IMR-90 (cell line): Measurements from ENCODE around the gene ARMC5. TPM values are rescaled to one million over a fixed set of nuclear protein-coding genes. Genes with fewer than 3 reads are reported as not detected.

ENCODE experiments used
- ATAC-seq: fragments of 200-7000 bp; cut with Tn5 transposase; 2 replicates; pipeline ENCODE4 v1.9.1; 2020; ENCODE audit warnings: low read depth, mild to moderate bottlenecking, moderate library complexity
- BruUV-seq: library from RNA; stranded (reverse); fragments of 400-500 nt; replicated peaks from 2 replicates; lab custom pipeline; 2021; lab: Mats Ljungman, UMichigan
- CTCF ChIA-PET: fragments of 300-600 bp; formaldehyde crosslinking; extraction: SDS; loops from one replicate; lab custom pipeline; 2021; ENCODE audit warnings: antibody characterized with exemption; lab: Yijun Ruan, JAX
- POLR2A ChIA-PET: fragments of 300-600 bp; sonication (Branson Sonifier 250); formaldehyde crosslinking; loops from one replicate; lab custom pipeline; 2022; ENCODE audit warnings: antibody characterized with exemption; ENCODE audit not compliant: unreplicated experiment; lab: Charles Lee
- DNase-seq: peaks from one replicate; pipeline ENCODE4 v3.0.0; 2013
- H2AFZ ChIP-seq: replicated peaks from 2 replicates; pipeline ENCODE3; 2013; ENCODE audit warnings: low read length, mild to moderate bottlenecking; ENCODE audit not compliant: poor library complexity
- H2AK5ac ChIP-seq: 2 replicates; pipeline ENCODE4 v1.6.1; 2013; ENCODE audit warnings: low read depth, low read length, inconsistent platforms
- H2AK9ac ChIP-seq: replicated peaks from 2 replicates; pipeline ENCODE3; 2013; ENCODE audit warnings: mild to moderate bottlenecking, low read depth, low read length, moderate library complexity; ENCODE audit not compliant: poor library complexity
- H2BK120ac ChIP-seq: 2 replicates; pipeline ENCODE4 v1.6.1; 2013; ENCODE audit warnings: low read depth, low read length, inconsistent platforms
- H2BK15ac ChIP-seq: 3 replicates; pipeline ENCODE4 v1.6.1; 2013; ENCODE audit warnings: low read depth, low read length, inconsistent platforms
- H2BK20ac ChIP-seq: 2 replicates; pipeline ENCODE4 v1.6.1; 2013; ENCODE audit warnings: low read depth, mild to moderate bottlenecking, inconsistent platforms, low read length, moderate library complexity
- H2BK5ac ChIP-seq: 2 replicates; pipeline ENCODE4 v1.6.1; 2013; ENCODE audit warnings: mild to moderate bottlenecking, low read depth, low read length, inconsistent platforms; ENCODE audit not compliant: poor library complexity, severe bottlenecking
- H3K14ac ChIP-seq: replicated peaks from 2 replicates; pipeline ENCODE4 v1.6.1; 2013; ENCODE audit warnings: low read depth, low read length, inconsistent platforms
- H3K18ac ChIP-seq: 2 replicates; pipeline ENCODE4 v1.6.1; 2013; ENCODE audit warnings: low read depth, low read length, control low read depth
- H3K23ac ChIP-seq: 2 replicates; pipeline ENCODE4 v1.6.1; 2013; ENCODE audit warnings: low read depth, low read length, inconsistent platforms
- H3K27ac ChIP-seq: 2 replicates; pipeline ENCODE4 v1.5.1; 2013; ENCODE audit warnings: mild to moderate bottlenecking, control low read depth, low read length; ENCODE audit not compliant: insufficient read depth
- H3K27me3 ChIP-seq: 2 replicates; pipeline ENCODE4 v1.6.1; 2013; ENCODE audit warnings: low read length; ENCODE audit not compliant: control insufficient read depth, insufficient read depth
- H3K36me3 ChIP-seq: 2 replicates; pipeline ENCODE4 v1.6.1; 2013; ENCODE audit warnings: low read length, mixed read lengths; ENCODE audit not compliant: control insufficient read depth, insufficient read depth
- H3K4ac ChIP-seq: 2 replicates; pipeline ENCODE4 v1.6.1; 2013; ENCODE audit warnings: low read depth, low read length, inconsistent platforms
- H3K4me1 ChIP-seq: 2 replicates; pipeline ENCODE4 v1.6.1; 2013; ENCODE audit warnings: low read length, mixed read lengths; ENCODE audit not compliant: control insufficient read depth, insufficient read depth
- H3K4me2 ChIP-seq: 2 replicates; pipeline ENCODE4 v1.6.1; 2013; ENCODE audit warnings: low read depth, mild to moderate bottlenecking, control low read depth, low read length, moderate library complexity
- H3K4me3 ChIP-seq: 2 replicates; pipeline ENCODE4 v1.5.1; 2013; ENCODE audit warnings: low read depth, mild to moderate bottlenecking, control low read depth, low read length, moderate library complexity; ENCODE audit not compliant: insufficient read depth
- H3K56ac ChIP-seq: 2 replicates; pipeline ENCODE4 v1.6.1; 2013; ENCODE audit warnings: low read length, inconsistent platforms; ENCODE audit not compliant: insufficient read depth; ENCODE audit errors: extremely low read depth
- H3K79me1 ChIP-seq, 2 experiments: 2 replicates each; pipeline ENCODE4 v1.6.1; 2013; ENCODE audit warnings: low read length in 2 of 2, inconsistent platforms in 1 of 2, low read depth in 1 of 2
- H3K9ac ChIP-seq: 2 replicates; pipeline ENCODE4 v1.6.1; 2013; ENCODE audit warnings: low read depth, low read length, control low read depth
- H3K9me1 ChIP-seq: 2 replicates; pipeline ENCODE4 v1.6.1; 2013; ENCODE audit warnings: low read length, inconsistent platforms; ENCODE audit not compliant: insufficient read depth
- H3K9me3 ChIP-seq: 2 replicates; pipeline ENCODE4 v1.6.1; 2013; ENCODE audit warnings: low read length; ENCODE audit not compliant: control insufficient read depth, insufficient read depth
- H4K20me1 ChIP-seq: 2 replicates; pipeline ENCODE4 v1.6.1; 2013; ENCODE audit warnings: low read length, inconsistent platforms; ENCODE audit not compliant: insufficient read depth
- H4K5ac ChIP-seq: 2 replicates; pipeline ENCODE4 v1.6.1; 2013; ENCODE audit warnings: mild to moderate bottlenecking, low read depth, low read length, control low read depth
- H4K8ac ChIP-seq, 2 experiments: 2 replicates each; pipeline ENCODE4 v1.6.1; 2013; ENCODE audit warnings: low read depth in 2 of 2, low read length in 2 of 2, control low read depth in 1 of 2, inconsistent platforms in 1 of 2
- H4K91ac ChIP-seq: 2 replicates; pipeline ENCODE4 v1.6.1; 2013; ENCODE audit warnings: low read depth, low read length, inconsistent platforms; ENCODE audit not compliant: insufficient read depth
- CHD1 ChIP-seq: IDR thresholded peaks from 2 replicates; pipeline ENCODE4 v1.6.1; 2012; ENCODE audit warnings: low read depth, low read length, improper control_type of control experiment
- CTCF ChIP-seq: conservative IDR thresholded peaks from 2 replicates; pipeline ENCODE4 v1.5.1; 2012; ENCODE audit warnings: mild to moderate bottlenecking, low read depth, low read length, improper control_type of control experiment
- ELK1 ChIP-seq: fragments of 150-350 bp; IDR thresholded peaks from 2 replicates; pipeline ENCODE4 v1.6.1; 2016; ENCODE audit warnings: low read depth, mild to moderate bottlenecking, low read length, moderate library complexity, borderline replicate concordance
- FOS ChIP-seq: fragments of 150-350 bp; IDR thresholded peaks from 2 replicates; pipeline ENCODE4 v1.6.1; 2016; ENCODE audit warnings: low read depth, low read length
- MAFK ChIP-seq: IDR thresholded peaks from 2 replicates; pipeline ENCODE4 v1.6.1; 2012; ENCODE audit warnings: low read depth, low read length, improper control_type of control experiment
- MAZ ChIP-seq: IDR thresholded peaks from 2 replicates; pipeline ENCODE4 v1.6.1; 2012; ENCODE audit warnings: low read depth, mild to moderate bottlenecking, low read length, improper control_type of control experiment, moderate library complexity, borderline replicate concordance
- POLR2A ChIP-seq: IDR thresholded peaks from 2 replicates; pipeline ENCODE4 v1.6.1; 2012; ENCODE audit warnings: mild to moderate bottlenecking, low read depth, low read length
- RAD21 ChIP-seq: IDR thresholded peaks from 2 replicates; pipeline ENCODE4 v1.6.1; 2012; ENCODE audit warnings: low read length, improper control_type of control experiment
- RCOR1 ChIP-seq: IDR thresholded peaks from 2 replicates; pipeline ENCODE4 v1.6.1; 2012; ENCODE audit warnings: mild to moderate bottlenecking, low read length, improper control_type of control experiment; ENCODE audit not compliant: insufficient replicate concordance
- RFX5 ChIP-seq: IDR thresholded peaks from 2 replicates; pipeline ENCODE4 v1.8.0; 2012; ENCODE audit warnings: low read depth, mild to moderate bottlenecking, low read length, moderate library complexity
- SMC3 ChIP-seq: fragments of 150-350 bp; IDR thresholded peaks from 2 replicates; pipeline ENCODE4 v1.6.1; 2016; ENCODE audit warnings: low read depth, mild to moderate bottlenecking, antibody characterized with exemption, low read length, moderate library complexity
- WGBS, 2 experiments: methylation state at CpG; one replicate each; pipeline versions ENCODE4 v1.1.5 to v1.1.7; 2013; ENCODE audit warnings: missing lambda C conversion rate in 2 of 2; ENCODE audit not compliant: insufficient read length in 1 of 2; ENCODE audit errors: extremely low coverage in 2 of 2; 5-methylcytosine and 5-hydroxymethylcytosine counted together
- dilution Hi-C: fragments of 300-500 bp; cut with HindIII; formaldehyde crosslinking; loops from one replicate; pipeline ENCODE4 v1.14.3; 2018; ENCODE audit warnings: low sequenced_read_pairs; ENCODE audit not compliant: unreplicated experiment
- in situ Hi-C: fragments of 300-500 bp; cut with MboI; formaldehyde crosslinking; loops from 3 replicates; pipeline ENCODE4 v1.14.3; 2019; ENCODE audit warnings: low sequenced_read_pairs, inconsistent platforms, mixed read lengths
- intact Hi-C: fragments of 100-400 bp; cut with micrococcal nuclease; formaldehyde crosslinking; loops from 2 replicates; pipeline ENCODE4 v1.10.0; 2022
- polyA plus RNA-seq, 3 experiments: library from polyadenylated mRNA; depleted of rRNA; stranded (reverse); fragments of >200 nt; gene quantifications; 2 replicates each; pipeline ENCODE4 v1.2.3, GENCODE V29; 2012; ENCODE audit warnings: low replicate concordance in 1 of 3
- total RNA-seq: library from RNA; depleted of rRNA; stranded (reverse); fragments of >200 nt; gene quantifications from 2 replicates; pipeline ENCODE4 v1.2.3, GENCODE V29; 2012

ARMC5 gene
- total and polyA plus RNA-seq, 2 of the 4 experiments (the other 2 are of a cell fraction) = 2.3 to 7.5 TPM

DNA sequence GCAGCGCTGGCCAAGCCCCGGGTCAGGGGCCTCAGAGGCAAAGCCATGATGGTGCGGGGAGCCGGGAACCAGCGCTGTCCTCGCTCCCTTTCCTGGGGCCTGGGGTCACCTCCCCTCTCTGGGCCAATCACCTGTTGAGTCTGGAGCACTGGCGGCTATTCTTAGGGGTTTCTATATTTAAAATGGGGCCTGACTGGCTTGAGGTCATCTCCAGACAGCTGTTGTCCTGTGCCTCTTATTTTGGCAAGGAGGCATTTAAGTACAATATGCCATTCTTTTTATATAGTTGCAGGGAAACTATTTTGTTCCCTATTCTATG, 31.1 kb upstream of the ARMC5 start, which contains the start of gene COX6A2:
Gene COX6A2, minus strand, starts transcription at position 82 of the 319 bp plus-strand sequence. Its CDS starts 35 bp downstream, at position 47.
- no peaks in the 10 kb centered on the region for H3K79me1 ChIP-seq
- DNase-seq (no peak), ATAC-seq (no peak)
- no peak within 1 kb of the TSS for H2BK120ac ChIP-seq
- no peak within 1 kb of the TSS for H3K18ac ChIP-seq
- peak within 1 kb of the TSS; percentile 38 for H3K4me3 ChIP-seq
- no peak within 1 kb of the TSS for H4K91ac ChIP-seq
- WGBS, 2 experiments = 60% methylated on average over 1 of the region's 7 CpGs; no CpG with 5 or more reads in 1 of the 2 experiments
- H2BK20ac ChIP-seq = no peak within 1 kb of the TSS
- H3K14ac ChIP-seq = no peak within 1 kb of the TSS
- H3K4me1 ChIP-seq = no peaks in the 10 kb centered on the region
- H3K9me1 ChIP-seq = no peaks in the 10 kb centered on the region
- intact Hi-C loops (no loop called here), in situ Hi-C loops (no loop called here), dilution Hi-C loops (no loop called here)
- H2AK5ac ChIP-seq = no peak within 1 kb of the TSS
- H3K56ac ChIP-seq = no peak within 1 kb of the TSS
- ChIA-PET POLR2A (no interaction called here), CTCF (interaction anchor here (1.2 kb wide), 1 partner anchor 11 kb away, joined by 3 read pairs; no protein-coding TSS in a partner anchor)
- no peak within 1 kb of the TSS for H3K4ac ChIP-seq
- no peak within 1 kb of the TSS for H2AK9ac ChIP-seq
- H4K5ac ChIP-seq = no peak within 1 kb of the TSS
- no peak within 1 kb of the TSS for H2BK5ac ChIP-seq
- TF ChIP-seq MAZ (no peak), SMC3 (no peak), RAD21 (no peak), RCOR1 (no peak), FOS (no peak), CTCF (no peak), RFX5 (no peak), POLR2A (no peak), MAFK (no peak), CHD1 (no peak), ELK1 (no peak)
- H3K9me3 ChIP-seq = no peaks in the 10 kb centered on the region; the same call in 1 of the 2 replicates
- H3K27ac ChIP-seq = no peak within 1 kb of the TSS
- H3K27me3 ChIP-seq = peaks cover 25% of the 10 kb centered on the region
- peak within 1 kb of the TSS; percentile 61 for H2AFZ ChIP-seq
- no peaks in the 10 kb centered on the region for H3K36me3 ChIP-seq
- no peak within 1 kb of the TSS for H3K23ac ChIP-seq
- H3K4me2 ChIP-seq = peak within 1 kb of the TSS; percentile 66
- H4K8ac ChIP-seq = no peak within 1 kb of the TSS
- no TSS peak for BruUV-seq
- H2BK15ac ChIP-seq = no peak within 1 kb of the TSS
- no peaks in the 10 kb centered on the region for H4K20me1 ChIP-seq
- no peak within 1 kb of the TSS for H3K9ac ChIP-seq
